NCI-H1417 (cell line): ENCODE measurements around the gene RPL22.

Source experiments
- DNase-seq, 3 experiments: peaks; one replicate each; lab custom pipeline; 2025; lab: John Stamatoyannopoulos, UW

RPL22 gene

DNA sequence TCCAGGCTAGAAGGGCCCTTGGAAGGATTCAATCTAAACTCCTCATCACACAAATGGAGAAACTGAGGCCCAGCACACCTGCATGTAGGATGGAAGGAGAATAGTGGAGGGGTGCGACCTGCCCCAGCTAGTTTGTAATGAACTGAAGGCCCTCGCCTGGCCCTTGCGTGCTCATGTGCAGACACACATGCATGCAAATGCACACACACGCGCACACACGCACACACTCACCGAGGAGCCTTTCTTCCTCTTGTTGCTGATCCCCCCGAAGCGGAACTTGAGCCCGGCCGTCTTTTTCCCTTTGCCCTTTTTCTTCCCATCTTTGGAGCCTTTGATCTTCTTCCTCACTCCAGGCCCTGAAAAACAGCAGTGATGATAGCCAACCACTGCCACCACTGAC, 47.2 kb downstream of the RPL22 start:
- DNase-seq: no peak

DNA sequence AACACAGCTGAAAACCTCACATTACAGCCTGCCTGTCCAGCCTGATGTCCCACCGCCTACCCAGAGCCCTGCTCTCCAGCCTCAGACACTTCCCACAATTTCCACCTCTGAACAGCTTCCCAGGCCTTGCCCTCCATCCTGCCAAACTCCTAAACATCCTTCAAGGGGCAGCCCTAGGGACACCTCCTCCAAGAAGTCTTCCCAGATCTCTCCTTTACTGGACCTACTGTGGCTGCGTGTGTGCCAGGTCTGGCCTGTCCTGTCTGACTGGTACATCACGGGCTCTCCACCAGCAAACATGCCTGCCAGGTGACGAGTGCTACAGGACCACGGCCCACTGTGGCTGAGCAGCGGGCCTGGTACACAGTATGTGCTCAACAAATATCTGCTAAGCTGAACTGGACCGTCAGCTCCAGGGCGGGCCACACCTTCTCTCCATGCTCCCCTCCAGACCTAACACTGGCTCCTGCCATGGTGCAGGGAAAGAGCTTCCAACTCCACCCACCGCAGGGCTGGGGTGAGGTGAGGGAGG, 48.0 kb downstream of the RPL22 start:
- DNase-seq: no peak

DNA sequence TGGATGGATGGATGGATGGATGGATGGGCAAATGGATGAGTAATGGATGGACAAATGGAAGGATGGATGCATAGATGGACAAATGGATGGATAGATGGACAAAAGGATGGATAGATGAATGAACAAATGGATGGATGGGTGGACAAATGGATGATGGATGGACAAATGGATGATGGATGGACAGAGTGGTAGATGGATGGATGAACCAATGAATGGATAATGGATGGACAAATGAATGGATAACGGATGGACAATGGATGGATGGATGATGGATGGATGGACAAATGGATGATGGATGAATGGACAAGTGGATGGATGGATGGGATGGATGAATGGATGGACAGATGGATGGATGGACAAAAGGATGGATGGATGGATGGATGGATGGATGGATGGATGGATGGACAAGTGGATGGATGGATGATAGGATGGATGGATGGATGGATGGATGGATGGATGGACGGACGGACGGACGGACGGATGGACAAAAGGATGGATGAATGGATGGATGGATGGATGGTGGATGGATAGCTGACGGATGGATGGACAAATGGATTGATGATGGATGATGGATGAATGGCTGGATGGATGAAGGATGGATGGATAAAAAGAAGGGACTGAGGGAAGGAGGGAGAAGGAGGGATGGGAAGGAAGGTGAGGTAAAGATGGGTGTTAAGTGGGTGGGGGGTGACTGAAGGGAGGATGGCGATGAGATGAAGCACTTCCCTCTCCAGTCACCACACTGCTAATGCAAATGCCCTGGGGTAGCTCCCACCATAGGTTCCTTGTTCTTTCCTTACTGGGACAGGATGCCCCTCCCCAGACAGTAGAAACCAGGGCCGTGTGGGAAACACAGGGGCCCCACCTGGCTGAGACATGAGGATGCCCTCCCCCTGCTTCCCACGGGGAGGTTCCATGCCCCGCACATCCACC, 49.1 kb downstream of the RPL22 start:
- no peak for DNase-seq

DNA sequence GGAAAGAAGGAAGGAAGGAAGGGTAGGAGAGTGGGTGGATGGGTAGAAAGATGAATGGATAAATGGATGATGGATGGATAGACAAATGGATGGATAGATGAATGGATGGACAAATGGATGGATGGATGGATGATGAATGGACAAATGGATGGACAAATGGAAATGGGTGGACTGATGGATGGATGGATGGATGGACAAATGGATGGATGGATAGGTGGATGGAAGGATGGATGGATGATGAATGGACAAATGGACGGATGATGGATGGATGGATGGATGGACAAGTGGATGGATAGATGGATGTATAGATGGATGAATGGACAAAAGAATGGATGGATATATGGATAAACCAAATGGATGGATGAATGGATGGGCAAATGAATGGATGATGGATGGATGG, 49.8 kb downstream of the RPL22 start:
- DNase-seq: no peak

DNA sequence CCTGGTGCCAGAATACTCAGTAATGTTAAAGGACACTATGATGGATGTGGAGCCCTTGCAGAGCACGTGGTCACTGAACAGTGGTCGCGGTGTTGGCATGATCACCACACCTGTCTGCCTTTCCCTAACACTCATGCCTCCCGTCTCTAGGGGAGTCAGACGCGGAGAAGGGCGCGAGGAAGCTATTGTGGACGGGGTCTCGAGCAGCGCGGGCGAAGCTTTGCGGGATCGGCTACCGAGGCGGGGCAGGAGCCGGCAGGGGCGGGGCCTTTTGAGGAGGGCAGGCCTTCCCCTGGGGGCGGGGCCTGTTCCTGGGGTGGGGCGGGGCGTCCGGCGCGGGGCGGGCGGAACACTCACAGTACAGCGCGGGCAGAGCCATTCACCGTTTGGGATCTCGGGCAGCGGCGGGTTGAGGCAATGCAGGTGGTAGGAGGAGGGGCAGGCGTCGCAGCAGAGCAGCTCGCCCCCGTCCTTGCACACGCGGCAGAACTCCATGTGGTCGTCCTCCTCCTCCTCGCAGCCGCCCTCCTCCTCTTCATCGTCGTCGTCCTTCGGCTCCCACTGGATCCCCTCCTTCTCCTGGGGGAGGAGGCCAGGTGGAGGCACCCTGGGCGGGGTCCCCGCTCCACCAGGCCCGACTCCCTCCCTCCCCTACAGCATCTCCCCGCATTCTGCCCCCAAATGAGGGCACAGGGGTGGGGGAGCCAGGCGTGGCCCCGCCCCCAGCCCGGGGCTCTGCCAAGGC, 50.7 kb downstream of the RPL22 start:
- DNase-seq: peak; percentile 74 to 83 (median 82)

DNA sequence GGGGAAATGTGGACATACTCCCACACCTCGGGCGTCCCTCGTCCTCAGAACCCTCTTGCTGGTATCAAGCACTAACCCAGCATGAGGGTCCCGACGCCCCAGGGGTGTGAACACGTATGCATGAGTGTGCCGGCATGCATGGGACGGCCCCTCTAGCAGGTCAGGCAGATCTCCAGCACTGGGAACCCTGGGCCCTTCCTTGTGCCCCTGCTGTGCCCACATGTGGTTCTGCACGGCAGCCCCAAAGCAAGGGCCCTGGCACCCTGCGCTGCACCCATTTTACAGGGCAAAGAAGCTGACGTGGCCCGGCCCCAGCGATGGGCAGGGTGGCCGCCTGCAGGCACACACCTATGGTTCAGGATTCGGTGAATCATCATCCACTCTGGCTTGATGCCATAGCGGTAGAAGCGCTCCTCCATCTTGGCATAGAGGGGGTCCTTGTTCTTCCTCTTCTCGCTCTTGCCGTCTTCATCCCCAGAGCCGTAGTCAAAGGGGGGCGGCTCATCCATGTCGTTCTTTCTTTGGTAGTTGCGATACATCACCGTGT, 53.5 kb downstream of the RPL22 start:
- no peak for DNase-seq

DNA sequence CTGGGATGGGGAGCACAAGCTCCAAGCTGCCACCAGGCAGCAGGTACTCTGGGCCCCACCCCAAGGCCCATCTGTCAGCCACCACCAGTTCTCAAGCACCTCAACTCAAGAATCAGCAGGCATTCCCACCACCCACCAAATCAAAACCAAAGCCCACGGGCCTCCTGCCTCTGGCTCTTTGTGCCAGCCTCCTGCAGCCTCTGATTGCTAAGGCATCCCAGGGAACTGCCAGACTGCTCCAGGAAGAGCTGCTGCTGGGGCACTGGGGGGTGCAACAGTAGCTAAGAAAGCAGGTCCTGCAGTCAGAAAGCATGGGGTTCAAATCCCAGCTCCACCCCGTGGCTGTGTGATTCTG, 54.0 kb downstream of the RPL22 start:
- DNase-seq: no peak

DNA sequence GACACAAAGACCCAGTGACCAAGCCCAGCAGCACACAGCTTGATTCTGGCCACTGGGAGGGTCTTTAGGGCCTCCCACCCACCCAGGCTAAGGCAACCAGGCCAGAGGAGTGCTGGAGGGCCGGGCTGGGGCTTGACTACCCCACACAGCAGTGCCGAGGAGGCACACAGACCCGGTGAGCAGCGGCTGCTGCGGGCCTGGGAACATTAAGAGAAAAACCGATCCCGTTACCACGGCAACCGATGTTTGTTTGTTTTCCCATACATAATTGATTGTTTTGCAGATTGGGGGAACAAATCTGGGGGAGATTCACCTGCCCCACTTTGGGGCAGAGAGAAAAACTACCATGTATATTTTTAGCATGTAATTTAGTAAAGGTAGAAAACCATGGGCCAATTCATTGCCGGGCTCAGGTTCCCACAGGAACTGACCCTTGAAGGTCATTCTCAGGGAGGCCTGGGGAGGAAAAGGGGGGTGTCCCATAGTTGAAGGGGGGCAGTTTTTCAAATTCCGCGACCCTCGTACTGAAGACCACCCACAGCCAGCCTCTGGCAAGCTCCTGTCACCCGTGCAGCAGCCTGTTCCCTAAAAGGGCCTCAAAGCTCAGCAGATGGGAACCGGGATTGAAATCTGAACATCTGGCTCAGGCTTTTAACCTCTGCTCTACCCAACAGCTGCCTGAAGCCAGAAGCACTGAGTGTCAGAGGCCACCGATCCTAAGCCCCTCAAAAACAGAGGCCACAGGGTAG, 54.6 kb downstream of the RPL22 start:
- no peak for DNase-seq

DNA sequence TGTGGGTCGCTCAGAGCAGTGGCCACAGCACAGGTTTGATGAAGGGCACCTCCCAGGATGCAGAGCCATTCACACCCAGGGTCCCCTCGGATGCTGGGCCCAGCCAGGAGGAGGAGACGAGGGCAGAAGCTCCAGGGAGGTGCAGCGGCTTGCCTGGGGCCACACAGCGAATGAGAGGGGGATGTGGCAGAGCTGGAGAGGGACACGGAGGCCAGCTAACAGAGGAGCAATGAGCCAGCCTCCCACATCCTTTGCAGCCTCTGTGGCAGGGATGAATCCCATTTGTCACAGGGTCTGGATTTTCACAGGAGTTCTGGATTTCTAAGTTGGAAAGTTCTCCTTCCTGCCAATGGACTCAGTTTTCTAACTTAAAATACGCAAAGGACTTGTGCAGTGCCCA, 55.2 kb downstream of the RPL22 start:
- DNase-seq: no peak

DNA sequence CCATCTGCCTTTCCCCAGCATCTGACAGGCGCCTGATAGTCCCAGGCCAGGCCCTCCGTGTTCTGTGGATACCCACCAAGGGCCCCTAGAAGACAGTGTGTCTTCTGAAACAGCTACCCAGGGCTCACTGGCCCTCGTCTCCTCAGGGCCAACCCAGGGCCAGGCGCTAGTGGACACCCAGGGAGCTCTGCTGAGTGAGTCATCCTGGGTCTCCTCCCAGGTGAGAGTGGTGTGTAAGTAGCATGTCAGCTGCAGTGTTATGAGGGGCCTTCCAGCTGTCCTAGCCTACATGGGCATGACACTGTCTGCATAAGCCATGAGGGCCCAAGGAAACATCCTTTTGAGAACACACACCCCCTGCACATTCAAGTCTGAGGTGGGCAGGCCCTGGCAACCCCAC, 56.0 kb downstream of the RPL22 start:
- no peak for DNase-seq

DNA sequence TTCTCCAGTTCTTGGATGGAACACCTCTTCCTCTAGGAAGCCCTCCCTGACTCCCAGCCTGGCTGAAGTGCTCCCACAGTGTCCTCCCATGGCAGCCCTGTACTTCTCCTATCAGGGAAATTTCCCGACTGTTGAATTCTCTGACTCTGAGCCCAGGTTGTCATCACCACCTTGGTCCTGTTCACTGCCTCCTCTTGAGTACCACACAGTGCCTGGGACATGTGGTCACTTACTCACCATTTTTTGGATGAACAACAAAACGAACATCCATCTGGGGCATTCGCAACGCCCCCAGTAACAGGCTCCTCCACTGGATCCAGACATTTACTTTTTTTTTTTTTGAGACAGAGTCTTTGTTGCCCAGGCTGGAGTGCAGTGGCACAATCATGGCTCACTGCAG, 56.7 kb downstream of the RPL22 start:
- no peak for DNase-seq

DNA sequence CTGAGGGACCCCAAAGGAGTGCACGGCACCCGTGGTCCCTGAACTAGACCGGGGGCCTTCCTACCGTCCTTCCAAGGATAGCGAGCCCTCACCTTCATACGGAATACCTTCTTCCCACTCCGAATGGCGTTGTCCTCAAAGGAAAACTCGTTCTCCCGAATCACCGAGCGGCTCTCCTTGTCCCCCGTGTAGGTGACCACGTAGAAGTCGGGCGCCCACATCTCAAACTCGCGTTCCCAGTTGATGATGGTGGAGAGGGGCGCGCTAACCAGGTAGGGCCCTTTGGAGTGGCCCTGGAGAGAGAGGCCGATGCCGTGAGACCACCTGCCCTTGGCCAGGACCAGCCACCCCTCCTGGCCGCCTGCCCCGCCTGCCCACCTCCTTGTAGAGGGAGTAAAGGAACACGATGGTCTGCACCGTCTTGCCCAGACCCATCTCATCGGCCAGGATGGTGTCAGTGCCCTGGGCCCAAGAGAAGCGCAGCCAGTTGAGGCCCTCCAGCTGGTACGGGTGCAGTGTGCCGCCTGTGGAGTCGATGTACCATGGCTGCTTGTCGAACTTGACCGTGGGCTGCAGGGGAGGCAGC, 57.3 kb downstream of the RPL22 start:
- DNase-seq: no peak

DNA sequence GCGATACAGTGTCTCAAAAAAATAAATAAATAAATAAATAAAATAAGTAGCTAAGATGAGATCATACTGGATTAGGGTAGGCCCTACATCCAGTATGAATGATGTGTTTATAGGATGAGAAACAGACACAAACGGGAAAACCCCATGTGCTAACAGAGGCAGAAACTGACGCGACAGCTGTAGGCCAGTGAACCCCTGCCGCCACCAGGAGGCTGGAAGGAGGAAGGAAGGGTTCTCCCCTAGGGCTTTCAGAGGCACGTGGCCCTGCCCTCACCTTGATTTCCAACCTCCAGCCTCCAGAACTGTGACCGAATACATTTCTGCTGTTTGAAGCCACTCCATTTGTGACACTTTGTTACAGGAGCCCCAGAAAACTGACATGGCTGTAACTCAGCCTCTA, 57.8 kb downstream of the RPL22 start:
- DNase-seq: no peak

DNA sequence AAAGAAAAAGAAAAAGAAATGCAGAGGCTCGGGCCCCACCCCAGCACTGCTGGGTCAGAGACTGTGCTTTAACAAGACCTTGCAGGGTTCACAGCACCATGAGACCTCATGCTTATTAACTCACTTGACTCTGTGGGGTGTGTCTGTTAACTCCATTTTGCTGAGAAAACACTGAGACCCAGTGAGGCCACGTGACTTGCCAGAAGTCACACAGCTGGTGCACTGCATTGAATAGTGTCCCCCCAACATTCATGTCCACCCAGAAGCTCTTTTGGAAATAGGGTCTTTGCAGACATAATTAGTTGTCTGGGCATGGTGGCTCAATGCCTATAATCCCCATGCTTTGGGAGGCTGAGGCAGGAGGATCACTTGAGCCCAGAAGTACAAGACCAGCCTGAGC, 59.0 kb downstream of the RPL22 start:
- no peak for DNase-seq

DNA sequence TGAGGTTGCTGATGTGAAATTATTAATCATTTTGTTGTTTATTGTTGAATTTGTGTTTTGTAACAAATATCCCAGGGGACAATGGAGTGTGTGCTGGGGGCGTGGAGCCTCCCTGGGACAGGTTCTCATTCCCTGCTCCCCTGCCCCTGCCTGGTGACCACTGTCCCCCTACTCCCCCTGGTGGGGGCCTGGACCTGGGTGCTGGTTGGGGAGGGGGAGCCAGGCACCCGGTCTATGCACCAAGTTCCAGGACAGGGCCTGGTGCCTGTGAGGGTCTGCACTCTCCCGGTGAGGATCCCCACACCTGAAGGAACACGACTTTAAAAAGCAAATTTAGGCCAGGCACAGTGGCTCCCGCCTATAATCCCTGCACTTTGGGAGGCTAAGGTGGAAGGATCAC, 61.6 kb downstream of the RPL22 start:
- no peak for DNase-seq

DNA sequence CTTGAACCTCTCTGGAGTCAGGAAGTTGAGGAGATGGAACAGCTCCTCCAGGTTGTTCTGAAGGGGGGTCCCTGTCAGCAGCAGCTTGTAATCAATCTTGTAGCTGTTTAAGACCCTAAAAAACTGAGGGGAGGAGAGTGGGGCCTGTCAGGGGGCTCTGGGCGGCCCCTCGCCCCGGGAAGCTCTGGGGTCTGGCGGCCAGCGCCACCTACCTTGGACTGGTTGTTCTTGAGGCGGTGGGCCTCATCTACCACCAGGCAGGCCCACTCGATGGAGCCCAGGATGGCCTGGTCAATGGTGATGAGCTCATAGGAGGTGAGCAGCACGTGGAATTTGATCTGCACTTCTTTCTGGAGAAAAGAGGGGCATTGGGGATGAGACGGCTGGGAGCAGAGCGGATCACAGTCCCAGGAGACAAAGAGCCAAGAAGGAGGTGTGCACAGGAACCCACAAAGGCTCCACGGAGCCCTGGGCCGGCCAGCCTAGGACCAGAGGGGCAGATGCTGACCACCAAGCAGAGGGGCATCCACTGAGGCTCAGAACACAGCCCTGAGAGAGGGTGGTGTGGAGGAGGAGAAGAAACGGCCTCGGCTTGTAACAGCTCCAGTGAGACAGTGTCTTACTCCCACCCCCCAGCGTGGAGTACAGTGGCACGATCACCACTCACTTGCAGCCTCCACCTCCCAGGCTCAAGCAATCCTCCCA, 62.7 kb downstream of the RPL22 start:
- DNase-seq: no peak
